ENCODE data around the gene PNLIPRP1.

The PNLIPRP1 gene

DNA sequence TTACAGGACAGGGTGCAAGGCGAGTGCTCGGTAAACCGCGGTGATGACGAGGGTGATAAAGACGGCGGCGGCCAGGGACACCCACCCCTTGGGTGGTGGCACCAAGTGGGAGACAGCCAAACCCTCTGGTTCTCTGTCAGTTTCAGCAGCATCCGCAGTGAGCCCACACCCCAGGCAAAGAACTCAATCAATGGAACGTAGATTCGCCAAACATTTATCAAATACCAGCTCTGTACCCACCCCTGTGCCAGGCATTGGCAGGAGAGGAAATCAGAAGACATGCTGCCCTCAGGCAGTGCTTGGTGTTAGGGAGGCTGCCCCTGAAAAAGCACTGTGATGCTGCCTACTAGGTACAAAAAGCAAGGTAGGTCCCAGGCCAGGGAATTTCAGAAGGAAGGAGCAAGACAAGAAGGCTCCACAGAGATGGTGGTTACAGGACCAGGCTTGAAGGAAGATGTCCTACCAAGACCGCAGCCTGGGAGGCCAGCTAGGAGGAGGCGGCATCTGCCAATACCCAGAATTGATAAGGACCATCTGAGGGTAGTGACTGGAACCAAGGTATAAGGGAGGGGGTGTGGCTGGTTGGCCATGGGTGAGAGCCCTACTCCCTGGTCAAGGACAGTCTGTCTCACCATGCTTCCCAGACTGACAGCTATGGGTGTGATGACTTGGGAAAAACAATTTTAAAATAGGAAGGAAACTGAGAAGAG, 19.8 kb downstream of the PNLIPRP1 start:
- TF ChIP-seq GATA1 (IDR thresholded peaks at IDR 0.05; ENCODE audit: low read depth, low read length) (no peak), POLR2A (IDR thresholded peaks at IDR 0.05; ENCODE audit: low read length) (no peak)
- DNase-seq: no peak

DNA sequence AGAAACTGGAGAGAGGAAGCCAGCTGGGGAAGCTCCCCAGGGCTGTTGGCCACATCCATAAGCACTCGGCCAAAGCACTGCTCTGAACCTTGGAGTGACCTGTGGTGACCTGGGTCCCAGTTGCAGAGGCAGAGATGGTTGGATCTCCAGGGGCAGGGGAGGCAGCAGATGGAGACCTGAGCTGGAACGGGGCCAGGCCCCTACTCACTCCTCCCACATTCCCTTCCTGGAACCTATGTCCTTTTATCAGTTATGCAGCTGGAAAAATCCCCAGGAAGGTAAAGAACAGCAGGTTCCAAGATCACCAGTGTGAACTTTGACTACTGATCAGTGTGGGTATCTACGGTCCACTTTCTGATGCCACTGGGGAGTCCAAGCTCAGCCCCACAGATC, 20.4 kb downstream of the PNLIPRP1 start:
- DNase-seq: no peak
- no peak for TF ChIP-seq POLR2A (IDR thresholded peaks at IDR 0.05; ENCODE audit: low read length)
- TF ChIP-seq GATA1 (IDR thresholded peaks at IDR 0.05; ENCODE audit: low read depth, low read length): no peak

DNA sequence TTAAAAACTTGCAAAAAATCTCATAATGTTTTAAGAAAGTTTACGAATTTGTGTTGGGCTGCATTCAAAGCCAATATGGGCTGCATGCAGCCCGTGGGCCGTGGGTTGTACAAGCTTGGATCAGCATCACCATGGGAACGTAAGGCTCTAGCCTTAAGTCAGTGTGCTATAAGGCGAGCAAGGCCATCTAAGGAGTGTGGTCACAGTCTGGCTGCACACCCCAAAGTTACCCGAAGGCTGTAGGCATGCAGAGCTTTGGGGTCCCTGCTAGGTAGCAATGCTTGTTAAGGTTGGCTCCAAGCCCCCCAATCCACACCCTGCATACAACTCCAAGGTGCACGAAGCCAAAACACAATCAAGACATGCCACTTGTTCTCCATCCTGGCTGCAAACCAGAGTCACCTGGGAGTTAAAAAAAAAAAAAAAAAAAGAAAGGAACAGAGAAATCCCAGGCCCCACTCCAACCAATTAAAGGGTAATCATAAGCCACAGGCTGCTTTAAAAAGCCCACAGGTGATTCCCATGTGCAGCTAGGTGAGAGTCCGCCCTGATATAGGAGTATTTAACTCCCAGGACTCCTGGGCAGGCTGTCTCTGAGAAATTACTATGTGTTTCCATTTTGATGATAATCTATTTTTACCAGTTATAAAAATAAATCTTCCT, 21.5 kb downstream of the PNLIPRP1 start:
- no peak for DNase-seq
- no peak for TF ChIP-seq POLR2A (IDR thresholded peaks at IDR 0.05; ENCODE audit: low read length)
- no peak for TF ChIP-seq GATA1 (IDR thresholded peaks at IDR 0.05; ENCODE audit: low read depth, low read length)

DNA sequence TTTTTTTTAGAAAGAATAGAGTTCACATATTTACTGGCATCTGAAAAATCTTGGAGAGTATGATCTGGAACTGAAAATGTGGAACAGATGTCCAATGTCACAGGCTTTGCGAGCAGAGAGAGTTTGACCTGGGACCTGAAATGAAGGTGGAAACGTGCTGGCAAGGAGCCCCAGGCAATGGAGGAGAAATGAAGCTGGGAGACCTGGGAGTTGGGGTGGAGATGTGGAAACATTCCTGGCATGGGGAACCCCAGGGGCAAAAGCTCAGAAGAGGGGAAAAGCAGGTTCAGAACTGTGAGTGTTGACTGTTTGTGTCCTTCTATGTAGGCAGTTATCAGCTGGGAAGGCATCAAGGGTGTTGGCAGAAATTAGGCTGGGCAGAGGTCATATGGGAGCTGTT, 22.7 kb downstream of the PNLIPRP1 start:
- TF ChIP-seq GATA1 (IDR thresholded peaks at IDR 0.05; ENCODE audit: low read depth, low read length) (no peak), POLR2A (IDR thresholded peaks at IDR 0.05; ENCODE audit: low read length) (no peak)
- no peak for DNase-seq

DNA sequence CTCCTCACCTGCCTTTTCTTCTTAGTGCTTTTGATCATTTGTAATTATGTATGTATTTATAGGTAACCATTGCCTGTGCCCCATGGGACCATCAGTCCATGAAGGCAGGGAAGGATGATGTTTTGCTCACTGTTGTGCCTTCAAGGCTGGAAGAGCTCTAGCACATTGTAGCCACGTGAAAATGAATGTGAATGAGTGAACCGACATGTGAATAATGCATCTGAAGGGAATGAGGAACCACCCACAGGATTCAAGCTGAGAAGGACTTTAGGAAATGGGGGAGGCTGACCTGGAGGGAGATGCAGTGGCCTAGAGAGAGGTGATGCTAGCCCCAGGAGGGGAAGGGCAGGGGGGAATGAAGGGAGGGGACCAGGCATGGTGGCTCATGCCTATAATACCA, 24.0 kb downstream of the PNLIPRP1 start:
- DNase-seq: no peak
- TF ChIP-seq GATA1 (IDR thresholded peaks at IDR 0.05; ENCODE audit: low read depth, low read length) (no peak), POLR2A (IDR thresholded peaks at IDR 0.05; ENCODE audit: low read length) (no peak)

DNA sequence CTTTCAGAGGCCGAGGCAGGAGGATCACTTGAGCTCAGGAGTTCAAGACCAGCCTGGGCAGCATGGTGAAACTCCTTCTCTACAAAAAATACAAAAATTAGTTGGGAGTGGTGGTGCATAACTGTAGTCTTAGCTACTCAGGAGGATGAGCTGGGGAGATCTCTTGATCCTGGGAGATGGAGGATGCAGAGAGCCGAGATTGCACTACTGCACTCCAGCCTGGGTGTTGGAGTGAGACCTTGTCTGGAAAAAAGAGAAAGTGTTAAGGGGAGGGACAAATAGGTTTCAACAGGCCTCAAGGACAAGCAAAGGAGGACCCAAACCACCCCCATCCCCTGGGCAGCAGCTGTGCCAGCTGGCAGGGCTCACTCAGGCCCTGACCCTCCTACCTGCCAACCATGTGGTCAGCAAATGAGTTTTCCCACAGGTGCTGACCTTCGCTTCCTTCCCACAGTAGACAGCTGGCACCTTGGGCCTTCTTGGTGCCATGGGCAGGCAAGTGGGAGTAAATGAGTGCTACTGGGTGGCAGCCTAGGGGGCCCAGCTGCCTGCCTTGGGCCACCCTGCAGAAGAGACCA, 24.5 kb downstream of the PNLIPRP1 start:
- TF ChIP-seq GATA1 (IDR thresholded peaks at IDR 0.05; ENCODE audit: low read depth, low read length): no peak
- no peak for TF ChIP-seq POLR2A (IDR thresholded peaks at IDR 0.05; ENCODE audit: low read length)
- DNase-seq: no peak

DNA sequence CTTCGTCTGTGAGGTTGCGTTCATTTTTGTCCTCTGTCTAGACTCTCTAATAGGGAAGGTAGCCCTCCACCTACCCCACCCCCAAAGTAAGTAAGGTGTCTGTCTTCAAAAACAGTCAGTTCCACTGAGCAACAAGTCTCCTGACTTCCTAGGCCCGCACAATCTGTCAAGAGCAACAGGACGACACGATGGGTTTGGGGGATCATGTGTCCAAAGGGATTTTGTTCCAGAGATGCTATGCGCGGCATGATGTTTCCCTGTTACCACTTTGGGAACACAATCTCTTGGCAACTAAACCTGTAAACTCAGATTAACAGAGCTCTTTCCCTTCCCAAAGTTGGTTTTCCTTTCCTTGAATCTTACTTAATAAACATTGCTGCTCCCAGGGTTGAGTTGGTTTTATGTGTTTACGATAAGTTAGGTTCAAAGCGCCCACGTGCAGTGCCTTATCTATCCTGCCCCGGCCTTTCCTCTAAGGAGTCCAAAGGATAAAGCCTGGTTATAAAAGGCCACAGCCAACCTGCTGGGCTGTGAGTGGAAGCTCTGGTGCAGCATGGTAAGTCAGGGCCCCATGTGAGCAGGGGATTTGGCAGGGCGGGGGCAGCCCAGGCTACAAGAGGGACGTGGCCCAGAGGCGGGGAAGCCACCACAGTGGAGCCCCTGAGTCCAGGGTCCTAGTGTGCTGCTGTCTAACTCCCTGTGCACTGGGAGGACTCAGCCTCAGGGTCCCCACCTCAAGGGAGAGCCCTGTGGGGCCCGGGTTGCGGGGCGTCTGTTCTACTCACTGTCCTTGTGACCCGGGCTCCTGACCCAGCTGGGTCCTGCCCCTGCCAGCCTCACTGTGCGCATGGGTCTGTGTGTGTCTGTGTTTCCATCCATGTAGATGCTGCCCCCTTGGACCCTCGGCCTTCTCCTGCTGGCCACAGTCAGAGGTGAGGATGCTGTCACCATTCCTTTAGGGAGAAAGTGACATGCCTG, 30.0 kb downstream of the PNLIPRP1 start, which contains the start of gene PNLIPRP2:
TSS of gene PNLIPRP2 (plus strand) at position 531 of the 978 bp plus-strand sequence.
- TF ChIP-seq POLR2A (IDR thresholded peaks at IDR 0.05; ENCODE audit: low read length) (no peak), GATA1 (IDR thresholded peaks at IDR 0.05; ENCODE audit: low read depth, low read length) (no peak)
- no peak for DNase-seq

DNA sequence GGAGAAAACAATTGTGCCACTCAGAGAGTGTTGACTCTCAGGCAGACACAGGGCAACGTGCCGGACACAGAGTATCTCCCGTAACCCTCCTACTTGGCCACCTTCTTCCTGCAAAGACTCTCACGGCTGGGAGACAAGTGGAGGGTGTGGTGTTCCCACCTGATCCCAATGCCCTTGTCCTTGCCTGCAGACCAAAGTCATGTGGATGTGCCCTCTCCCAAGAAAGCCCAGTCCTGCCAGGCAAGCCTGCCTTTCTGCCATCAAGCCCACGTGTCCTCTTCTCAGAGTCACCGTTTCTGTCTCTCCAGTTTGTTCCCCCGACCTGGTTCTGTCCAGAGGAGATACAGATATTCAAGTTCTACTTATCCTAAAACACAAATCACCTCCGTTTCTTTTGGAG, 30.7 kb downstream of the PNLIPRP1 start:
- DNase-seq: no peak
- TF ChIP-seq POLR2A (IDR thresholded peaks at IDR 0.05; ENCODE audit: low read length): no peak
- TF ChIP-seq GATA1 (IDR thresholded peaks at IDR 0.05; ENCODE audit: low read depth, low read length): no peak

DNA sequence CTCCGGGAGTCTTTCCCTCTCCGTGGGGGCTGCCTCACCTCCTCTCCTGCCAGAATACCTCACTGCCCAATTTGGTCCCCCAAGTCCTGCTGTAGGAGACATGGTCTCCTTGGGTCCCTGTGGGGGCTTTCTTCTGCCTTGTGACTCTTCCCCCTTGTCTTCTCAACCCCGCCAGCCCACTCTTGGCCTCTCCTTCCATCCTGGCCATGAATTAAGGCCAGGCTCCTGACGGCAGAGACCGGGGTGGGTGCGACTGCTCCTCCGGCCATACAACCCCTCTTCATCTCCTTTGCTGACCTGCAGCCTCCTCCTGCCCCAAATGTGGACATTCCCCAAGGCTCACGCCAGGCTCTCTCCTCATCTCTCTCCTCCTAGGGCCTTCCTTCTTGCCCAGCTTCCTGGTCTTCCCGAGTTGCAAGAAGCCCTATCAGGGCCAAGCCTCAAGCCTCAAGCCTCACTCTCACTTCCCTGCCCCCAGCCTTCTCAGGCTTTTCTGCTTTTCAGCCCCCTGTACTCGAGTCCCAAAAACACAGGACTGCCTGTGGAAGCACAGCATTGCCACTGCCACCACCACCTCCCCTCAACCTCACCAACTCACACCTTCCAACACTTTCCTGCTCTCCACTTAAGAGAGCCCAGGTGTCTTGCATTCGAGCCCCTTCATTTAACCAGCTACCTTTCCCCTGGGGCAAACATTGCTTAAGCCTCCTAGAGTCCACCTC, 31.3 kb downstream of the PNLIPRP1 start:
- DNase-seq: no peak
- TF ChIP-seq POLR2A (IDR thresholded peaks at IDR 0.05; ENCODE audit: low read length): no peak
- no peak for TF ChIP-seq GATA1 (IDR thresholded peaks at IDR 0.05; ENCODE audit: low read depth, low read length)

DNA sequence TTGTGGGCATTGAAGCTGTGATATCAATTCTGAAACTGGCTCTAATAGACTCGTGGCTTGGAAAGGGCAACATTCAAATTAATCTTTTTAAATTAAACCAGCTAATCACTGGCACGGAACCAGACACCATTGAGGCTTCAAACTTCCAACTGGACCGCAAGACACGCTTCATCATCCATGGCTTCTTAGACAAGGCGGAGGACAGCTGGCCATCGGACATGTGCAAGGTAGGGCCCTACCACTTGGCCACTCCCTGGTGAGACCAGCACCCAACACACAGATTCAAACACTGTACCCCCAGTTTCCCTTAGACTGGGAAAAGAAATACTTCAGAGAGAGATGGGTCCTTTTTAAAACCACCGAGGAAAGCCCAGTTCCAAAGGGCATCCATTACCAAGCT, 35.1 kb downstream of the PNLIPRP1 start:
- DNase-seq: no peak

DNA sequence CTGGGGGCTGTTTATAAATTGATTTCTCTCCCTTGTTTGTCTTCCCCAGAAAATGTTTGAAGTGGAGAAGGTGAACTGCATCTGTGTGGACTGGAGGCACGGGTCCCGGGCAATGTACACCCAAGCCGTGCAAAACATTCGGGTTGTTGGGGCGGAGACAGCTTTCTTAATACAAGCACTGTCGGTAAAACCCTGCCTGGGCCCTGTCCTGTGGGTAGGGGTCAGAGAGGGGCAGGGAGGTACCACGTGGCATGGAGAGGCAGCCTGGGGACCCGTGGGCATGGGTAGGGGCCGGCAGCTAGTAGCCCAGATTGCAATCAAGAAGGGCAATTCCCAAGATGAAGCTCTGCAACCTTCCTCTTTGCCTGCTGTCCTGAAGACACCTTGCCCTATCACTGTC, 36.1 kb downstream of the PNLIPRP1 start:
- TF ChIP-seq GATA1 (IDR thresholded peaks at IDR 0.05; ENCODE audit: low read depth, low read length) (no peak), POLR2A (IDR thresholded peaks at IDR 0.05; ENCODE audit: low read length) (no peak)

More for the DNA sequence above, 35.1 kb downstream of the PNLIPRP1 start:
- no peak for TF ChIP-seq POLR2A (IDR thresholded peaks at IDR 0.05; ENCODE audit: low read length)
- no peak for TF ChIP-seq GATA1 (IDR thresholded peaks at IDR 0.05; ENCODE audit: low read depth, low read length)

DNA sequence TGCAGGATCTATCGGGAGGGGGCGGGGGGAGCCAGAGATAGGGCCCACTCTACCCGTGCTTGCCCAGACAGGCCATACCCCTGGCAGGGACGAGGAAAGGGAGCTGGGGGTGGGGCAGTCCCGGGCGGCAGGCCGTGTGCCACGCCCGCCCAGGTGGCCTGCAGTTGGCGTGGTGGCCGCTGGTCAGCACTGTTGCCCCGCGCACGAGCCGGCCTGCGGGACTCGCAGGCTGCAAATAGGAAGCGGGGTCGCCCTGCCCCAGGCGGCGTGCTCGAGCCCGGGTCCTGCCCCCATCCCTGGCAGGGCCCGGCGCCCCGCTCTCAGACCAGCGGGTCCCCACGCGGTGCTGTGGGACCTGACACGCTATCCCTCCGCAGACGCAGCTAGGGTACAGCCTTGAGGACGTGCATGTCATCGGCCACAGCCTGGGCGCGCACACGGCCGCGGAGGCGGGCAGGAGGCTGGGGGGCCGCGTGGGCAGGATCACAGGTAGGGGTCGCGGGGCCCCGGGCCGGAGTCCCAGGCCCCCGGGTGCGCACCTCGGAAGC, 36.7 kb downstream of the PNLIPRP1 start:
- no peak for DNase-seq
- TF ChIP-seq POLR2A (IDR thresholded peaks at IDR 0.05; ENCODE audit: low read length) (no peak), GATA1 (IDR thresholded peaks at IDR 0.05; ENCODE audit: low read depth, low read length) (no peak)

More for the DNA sequence above, 36.1 kb downstream of the PNLIPRP1 start:
- DNase-seq: no peak

DNA sequence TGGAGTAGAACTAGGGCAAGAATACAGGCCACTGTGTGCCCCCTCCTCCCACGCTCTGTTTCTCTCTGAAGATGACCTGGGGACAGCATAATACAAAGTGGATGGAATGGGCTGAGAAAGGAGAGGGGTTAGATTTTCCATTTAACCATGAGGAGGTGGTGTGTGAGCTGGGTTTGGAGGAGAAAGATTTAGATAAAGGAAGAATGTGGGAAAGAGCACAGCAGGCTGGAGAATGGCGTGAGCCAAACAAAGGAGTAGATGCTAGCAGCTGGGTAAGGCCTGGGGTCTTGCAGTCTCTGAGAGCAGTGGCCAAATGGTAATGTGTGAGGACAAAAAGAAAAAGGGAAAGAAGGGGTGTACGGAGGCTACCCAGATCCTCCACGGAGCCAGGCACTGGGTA, 38.6 kb downstream of the PNLIPRP1 start:
- no peak for TF ChIP-seq POLR2A (IDR thresholded peaks at IDR 0.05; ENCODE audit: low read length)
- no peak for TF ChIP-seq GATA1 (IDR thresholded peaks at IDR 0.05; ENCODE audit: low read depth, low read length)
- no peak for DNase-seq

Data from erythroblast (primary cell).